OCI-LY7 (cell line): Measurements from ENCODE around the gene SLC16A10. TPM values are rescaled to one million over a fixed set of nuclear protein-coding genes. Genes with fewer than 3 reads are reported as not detected.

Experiments
- BruUV-seq: library from RNA; stranded (reverse); fragments of 400-500 nt; replicated peaks from 2 replicates; lab custom pipeline; 2021; lab: Mats Ljungman, UMichigan
- CTCF ChIA-PET: fragments of 300-600 bp; sonication (Branson Sonifier 250); formaldehyde crosslinking; loops from one replicate; lab custom pipeline; 2022; ENCODE audit warnings: antibody characterized with exemption; ENCODE audit not compliant: unreplicated experiment; lab: Charles Lee
- POLR2A ChIA-PET: fragments of 300-600 bp; sonication (Branson Sonifier 250); formaldehyde crosslinking; loops from one replicate; lab custom pipeline; 2022; ENCODE audit warnings: antibody characterized with exemption; lab: Charles Lee
- DNase-seq: peaks from one replicate; pipeline ENCODE4 v3.0.0-alpha.2; 2015; ENCODE audit warnings: low spot score
- H2AFZ ChIP-seq: fragments of 200-600 bp; sonication (generic), shearing (Covaris generic); 2 replicates; pipeline ENCODE4 v1.6.1; 2014; ENCODE audit warnings: mild to moderate bottlenecking, antibody characterized with exemption, low read length, moderate library complexity
- H3K27ac ChIP-seq: fragments of 200-600 bp; sonication (generic); 2 replicates; pipeline ENCODE4 v1.5.1; 2014; ENCODE audit warnings: mixed run types, low read depth, mild to moderate bottlenecking, moderate library complexity, low read length, inconsistent platforms; ENCODE audit not compliant: poor library complexity, severe bottlenecking
- H3K36me3 ChIP-seq: fragments of 200-600 bp; sonication (generic); 2 replicates; pipeline ENCODE4 v1.6.1; 2014; ENCODE audit warnings: mild to moderate bottlenecking, antibody characterized with exemption, low read length, moderate library complexity, mixed read lengths; ENCODE audit not compliant: insufficient read depth
- H3K4me1 ChIP-seq: fragments of 200-600 bp; sonication (generic); 2 replicates; pipeline ENCODE4 v1.5.1; 2014; ENCODE audit warnings: mild to moderate bottlenecking, low read length; ENCODE audit not compliant: insufficient read depth, poor library complexity, severe bottlenecking
- H3K4me2 ChIP-seq: fragments of 200-600 bp; sonication (generic); 2 replicates; pipeline ENCODE4 v1.6.1; 2014; ENCODE audit warnings: mild to moderate bottlenecking, low read length
- H3K4me3 ChIP-seq: fragments of 200-600 bp; sonication (generic); 2 replicates; pipeline ENCODE4 v1.5.1; 2014; ENCODE audit warnings: mild to moderate bottlenecking, low read depth, low read length; ENCODE audit not compliant: poor library complexity, severe bottlenecking
- H3K79me2 ChIP-seq: fragments of 200-600 bp; sonication (generic); 2 replicates; pipeline ENCODE4 v1.6.1; 2016; ENCODE audit warnings: low read depth, mild to moderate bottlenecking, low read length, moderate library complexity, mixed read lengths; ENCODE audit not compliant: insufficient read depth
- H3K9me2 ChIP-seq: fragments of 200-600 bp; sonication (generic); 2 replicates; pipeline ENCODE4 v1.6.1; 2016; ENCODE audit warnings: mild to moderate bottlenecking, low read length, mixed read lengths; ENCODE audit not compliant: insufficient read depth
- H3K9me3 ChIP-seq: fragments of 200-600 bp; sonication (generic); 2 replicates; pipeline ENCODE4 v1.6.1; 2014; ENCODE audit warnings: mild to moderate bottlenecking, mixed run types, low read length, mixed read lengths
- H4K20me1 ChIP-seq: fragments of 200-600 bp; sonication (generic); 2 replicates; pipeline ENCODE4 v1.6.1; 2014; ENCODE audit warnings: mild to moderate bottlenecking, antibody characterized with exemption, low read length, moderate library complexity, mixed read lengths; ENCODE audit not compliant: insufficient read depth
- EZH2phosphoT487 ChIP-seq: fragments of 200-600 bp; sonication (generic); IDR thresholded peaks from 2 replicates; pipeline ENCODE4 v1.6.1; 2018; ENCODE audit warnings: low read depth, borderline replicate concordance, mild to moderate bottlenecking, mixed run types, antibody characterized with exemption, low read length, moderate library complexity, mixed read lengths
- intact Hi-C: fragments of 100-400 bp; cut with micrococcal nuclease; formaldehyde crosslinking; loops from one replicate; pipeline ENCODE4 v1.10.0; 2022; ENCODE audit not compliant: unreplicated experiment
- total RNA-seq, 2 experiments: library from RNA; depleted of rRNA in 1 of 2; stranded (reverse); fragments of >200 nt in 1 of 2; shearing (Covaris generic) in 1 of 2; gene quantifications; 2 replicates each; pipeline ENCODE4 v1.2.3, GENCODE V29; 2014 to 2022
- TF ChIP-seq, protein P1 (sequence below): fragments of 200-600 bp; sonication (generic); conservative IDR thresholded peaks from 2 replicates; pipeline ENCODE4 v1.5.1; 2014; ENCODE audit warnings: mild to moderate bottlenecking, antibody characterized with exemption, low read length, moderate library complexity, mixed read lengths

The SLC16A10 gene
- total RNA-seq, 2 experiments from 2014 or later, result not detected

DNA sequence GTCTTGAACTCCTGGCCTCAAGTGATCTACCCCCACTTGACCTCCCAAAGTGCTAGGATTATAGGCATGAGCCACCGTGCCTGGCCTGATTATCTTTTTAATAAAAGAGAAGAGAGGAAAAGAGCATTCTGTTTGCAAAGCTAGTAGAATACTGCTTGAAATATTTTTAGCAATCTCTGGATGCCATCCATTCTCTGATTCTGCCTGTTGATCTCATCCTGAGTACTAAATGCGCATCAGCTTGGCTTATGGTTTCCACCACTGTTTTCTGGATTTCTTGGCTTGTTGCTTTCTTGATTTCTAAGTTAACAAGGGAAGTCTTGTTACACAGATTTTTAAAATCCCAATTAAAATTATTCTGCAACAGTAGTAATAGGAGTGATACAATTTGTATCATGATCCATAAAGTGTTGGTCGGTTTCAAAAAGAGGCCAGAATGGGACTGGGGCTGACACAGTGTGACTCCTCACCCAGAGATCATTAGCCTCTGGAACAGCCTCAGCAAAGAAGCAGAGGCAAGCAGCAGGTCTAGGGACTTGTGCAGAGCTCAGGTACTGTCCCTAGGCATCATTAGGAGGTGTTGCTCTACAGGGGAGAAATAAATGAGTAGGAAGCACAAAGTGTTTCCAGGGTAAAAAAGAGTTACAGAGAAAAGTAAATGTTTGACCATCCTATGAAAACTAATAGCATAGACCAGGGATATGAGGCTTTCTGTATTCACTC lies 17.8 kb upstream of the SLC16A10 start:
- Histone ChIP-seq H3K9me3 (no peaks in the 10 kb centered on the region), H3K4me3 (no peak overlapping the region), H3K9me2 (no peaks in the 10 kb centered on the region), H3K27ac (no peak overlapping the region), H3K4me1 (no peaks in the 10 kb centered on the region), H4K20me1 (no peaks in the 10 kb centered on the region), H3K4me2 (no peak overlapping the region), H3K79me2 (no peaks in the 10 kb centered on the region), H2AFZ (no peak overlapping the region), H3K36me3 (no peaks in the 10 kb centered on the region)
- CTCF ChIA-PET, result no interaction called here
- no TSS peak for BruUV-seq
- intact Hi-C loops, result no loop called here
- no peak for DNase-seq
- POLR2A ChIA-PET, result interaction anchor here (0.6 to 1.0 kb wide), 3 partner anchors 9 to 88 kb away, joined by 3 to 4 read pairs (median 3); no protein-coding TSS in a partner anchor
- TF ChIP-seq, protein P1, sequence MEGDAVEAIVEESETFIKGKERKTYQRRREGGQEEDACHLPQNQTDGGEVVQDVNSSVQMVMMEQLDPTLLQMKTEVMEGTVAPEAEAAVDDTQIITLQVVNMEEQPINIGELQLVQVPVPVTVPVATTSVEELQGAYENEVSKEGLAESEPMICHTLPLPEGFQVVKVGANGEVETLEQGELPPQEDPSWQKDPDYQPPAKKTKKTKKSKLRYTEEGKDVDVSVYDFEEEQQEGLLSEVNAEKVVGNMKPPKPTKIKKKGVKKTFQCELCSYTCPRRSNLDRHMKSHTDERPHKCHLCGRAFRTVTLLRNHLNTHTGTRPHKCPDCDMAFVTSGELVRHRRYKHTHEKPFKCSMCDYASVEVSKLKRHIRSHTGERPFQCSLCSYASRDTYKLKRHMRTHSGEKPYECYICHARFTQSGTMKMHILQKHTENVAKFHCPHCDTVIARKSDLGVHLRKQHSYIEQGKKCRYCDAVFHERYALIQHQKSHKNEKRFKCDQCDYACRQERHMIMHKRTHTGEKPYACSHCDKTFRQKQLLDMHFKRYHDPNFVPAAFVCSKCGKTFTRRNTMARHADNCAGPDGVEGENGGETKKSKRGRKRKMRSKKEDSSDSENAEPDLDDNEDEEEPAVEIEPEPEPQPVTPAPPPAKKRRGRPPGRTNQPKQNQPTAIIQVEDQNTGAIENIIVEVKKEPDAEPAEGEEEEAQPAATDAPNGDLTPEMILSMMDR, result no peak
- TF ChIP-seq EZH2phosphoT487, result no peak

DNA sequence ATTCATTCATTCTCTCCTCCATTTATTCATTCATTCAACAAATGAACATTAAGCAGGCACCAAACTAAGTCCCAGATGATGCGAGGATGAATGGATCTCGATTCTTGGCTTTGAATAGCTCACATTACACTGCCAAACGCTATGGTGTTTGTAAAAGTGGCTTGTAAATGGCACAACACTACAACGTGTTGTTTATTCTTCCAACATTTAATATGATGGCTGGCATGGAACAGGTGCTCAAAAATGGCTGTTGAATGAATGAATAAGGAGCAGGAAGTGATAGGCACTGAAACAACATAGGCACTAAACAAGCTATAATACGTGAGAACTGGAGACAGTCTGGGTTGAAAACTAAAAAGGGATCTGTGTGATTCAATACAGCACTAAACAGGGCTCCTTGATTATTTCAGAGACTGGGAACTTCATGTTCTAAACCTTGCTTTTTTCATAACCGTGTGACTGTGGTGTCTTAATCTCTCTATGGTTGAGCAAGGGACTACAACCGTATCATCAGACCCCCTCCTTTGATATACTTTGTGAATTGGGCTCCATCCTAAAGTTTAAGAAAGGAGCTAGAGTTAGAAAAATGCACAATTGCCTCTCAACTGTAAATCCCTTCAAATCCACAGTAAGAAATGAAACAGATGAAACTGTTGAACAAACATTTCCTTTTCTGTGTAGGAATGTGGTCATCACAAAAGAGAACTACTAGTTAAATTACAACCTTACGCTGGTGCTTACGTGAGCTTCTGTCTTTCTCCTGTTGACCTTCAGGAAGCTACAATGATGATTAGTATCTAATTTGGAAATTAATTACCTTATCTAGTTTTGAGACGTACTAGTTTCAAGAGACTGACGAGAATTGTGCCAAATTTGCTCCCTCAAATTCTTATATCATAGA lies 16.9 kb upstream of the SLC16A10 start:
- H3K36me3 ChIP-seq, result no peaks in the 10 kb centered on the region
- no peaks in the 10 kb centered on the region for H3K4me1 ChIP-seq
- intact Hi-C loops, result no loop called here
- ChIA-PET CTCF (no interaction called here), POLR2A (interaction anchor here (0.6 to 0.9 kb wide), 4 partner anchors 10 to 1837 kb away, joined by 3 to 4 read pairs (median 4); no protein-coding TSS in a partner anchor)
- no peaks in the 10 kb centered on the region for H3K9me2 ChIP-seq
- DNase-seq, result no peak
- no peaks in the 10 kb centered on the region for H3K9me3 ChIP-seq
- no TSS peak for BruUV-seq
- no peak overlapping the region for H3K27ac ChIP-seq
- no peak overlapping the region for H3K4me2 ChIP-seq
- no peaks in the 10 kb centered on the region for H3K79me2 ChIP-seq
- H2AFZ ChIP-seq, result no peak overlapping the region
- H3K4me3 ChIP-seq, result no peak overlapping the region
- TF ChIP-seq, protein P1, result no peak
- TF ChIP-seq EZH2phosphoT487, result no peak
- H4K20me1 ChIP-seq, result no peaks in the 10 kb centered on the region
